Measurements from ENCODE around the gene PSMD10.

PSMD10 gene

DNA sequence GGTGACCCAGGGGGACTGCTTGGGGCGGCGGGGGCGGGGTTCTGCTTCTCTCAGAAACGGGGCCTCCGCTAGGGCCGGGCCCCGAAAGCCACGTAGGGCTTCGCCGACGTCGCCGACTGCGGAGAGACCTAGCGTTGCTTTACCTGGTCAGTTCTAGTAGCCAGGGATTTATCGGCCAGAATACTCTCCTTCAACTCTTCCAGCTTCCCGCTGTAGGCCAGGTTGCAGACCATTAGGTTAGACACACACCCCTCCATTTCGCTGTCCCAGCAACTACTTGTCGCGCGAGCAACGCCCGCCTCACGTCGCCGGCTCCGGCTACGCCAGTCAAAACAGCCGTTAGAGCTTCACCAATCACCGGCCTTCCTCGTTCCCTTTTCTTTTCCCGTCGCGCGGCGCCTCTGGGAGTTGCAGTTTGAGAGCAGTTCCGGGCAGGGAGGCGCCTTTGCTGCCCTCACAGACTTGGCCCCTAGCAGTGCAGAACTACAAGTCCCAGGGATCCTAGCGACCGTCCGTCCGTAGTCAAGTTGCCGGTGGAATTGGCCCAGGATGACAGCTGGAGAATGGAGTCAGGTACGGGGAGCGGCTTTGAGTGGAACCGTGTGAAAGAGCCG is at the start of gene PSMD10, which contains the start of gene ATG4A (continued):
- no peak for TF ChIP-seq OSR2 (tag by site-specific recombination; IDR thresholded peaks at IDR 0.05)
- no peak for TF ChIP-seq ZNF585B (tag by site-specific recombination; IDR thresholded peaks at IDR 0.05)
- TF ChIP-seq, protein P1, sequence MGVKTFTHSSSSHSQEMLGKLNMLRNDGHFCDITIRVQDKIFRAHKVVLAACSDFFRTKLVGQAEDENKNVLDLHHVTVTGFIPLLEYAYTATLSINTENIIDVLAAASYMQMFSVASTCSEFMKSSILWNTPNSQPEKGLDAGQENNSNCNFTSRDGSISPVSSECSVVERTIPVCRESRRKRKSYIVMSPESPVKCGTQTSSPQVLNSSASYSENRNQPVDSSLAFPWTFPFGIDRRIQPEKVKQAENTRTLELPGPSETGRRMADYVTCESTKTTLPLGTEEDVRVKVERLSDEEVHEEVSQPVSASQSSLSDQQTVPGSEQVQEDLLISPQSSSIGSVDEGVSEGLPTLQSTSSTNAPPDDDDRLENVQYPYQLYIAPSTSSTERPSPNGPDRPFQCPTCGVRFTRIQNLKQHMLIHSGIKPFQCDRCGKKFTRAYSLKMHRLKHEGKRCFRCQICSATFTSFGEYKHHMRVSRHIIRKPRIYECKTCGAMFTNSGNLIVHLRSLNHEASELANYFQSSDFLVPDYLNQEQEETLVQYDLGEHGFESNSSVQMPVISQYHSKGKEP (tag by site-specific recombination; IDR thresholded peaks at IDR 0.05), result no peak
- no peak for TF ChIP-seq ZBTB7A (tag by site-specific recombination; IDR thresholded peaks at IDR 0.05; ENCODE audit: low read depth)
- TF ChIP-seq ZNF677 (tag by site-specific recombination; IDR thresholded peaks at IDR 0.05), result no peak
- no peak for TF ChIP-seq ZNF626 (tag by site-specific recombination; IDR thresholded peaks at IDR 0.05)
- TF ChIP-seq SCRT1 (tag by site-specific recombination; IDR thresholded peaks at IDR 0.05; ENCODE audit: borderline replicate concordance), result 0 out of 2 replicates have a peak, but pooled peaks have one; percentile 47
- no peak for TF ChIP-seq ZNF843 (tag by site-specific recombination; IDR thresholded peaks at IDR 0.05)
- peak; percentile 96 for TF ChIP-seq ZXDB (tag by site-specific recombination; IDR thresholded peaks at IDR 0.05)
- no peak for TF ChIP-seq ZNF239 (tag by site-specific recombination; IDR thresholded peaks at IDR 0.05)
- TF ChIP-seq ZSCAN16 (tag by site-specific recombination; IDR thresholded peaks at IDR 0.05), result no peak
- TF ChIP-seq, protein P2, sequence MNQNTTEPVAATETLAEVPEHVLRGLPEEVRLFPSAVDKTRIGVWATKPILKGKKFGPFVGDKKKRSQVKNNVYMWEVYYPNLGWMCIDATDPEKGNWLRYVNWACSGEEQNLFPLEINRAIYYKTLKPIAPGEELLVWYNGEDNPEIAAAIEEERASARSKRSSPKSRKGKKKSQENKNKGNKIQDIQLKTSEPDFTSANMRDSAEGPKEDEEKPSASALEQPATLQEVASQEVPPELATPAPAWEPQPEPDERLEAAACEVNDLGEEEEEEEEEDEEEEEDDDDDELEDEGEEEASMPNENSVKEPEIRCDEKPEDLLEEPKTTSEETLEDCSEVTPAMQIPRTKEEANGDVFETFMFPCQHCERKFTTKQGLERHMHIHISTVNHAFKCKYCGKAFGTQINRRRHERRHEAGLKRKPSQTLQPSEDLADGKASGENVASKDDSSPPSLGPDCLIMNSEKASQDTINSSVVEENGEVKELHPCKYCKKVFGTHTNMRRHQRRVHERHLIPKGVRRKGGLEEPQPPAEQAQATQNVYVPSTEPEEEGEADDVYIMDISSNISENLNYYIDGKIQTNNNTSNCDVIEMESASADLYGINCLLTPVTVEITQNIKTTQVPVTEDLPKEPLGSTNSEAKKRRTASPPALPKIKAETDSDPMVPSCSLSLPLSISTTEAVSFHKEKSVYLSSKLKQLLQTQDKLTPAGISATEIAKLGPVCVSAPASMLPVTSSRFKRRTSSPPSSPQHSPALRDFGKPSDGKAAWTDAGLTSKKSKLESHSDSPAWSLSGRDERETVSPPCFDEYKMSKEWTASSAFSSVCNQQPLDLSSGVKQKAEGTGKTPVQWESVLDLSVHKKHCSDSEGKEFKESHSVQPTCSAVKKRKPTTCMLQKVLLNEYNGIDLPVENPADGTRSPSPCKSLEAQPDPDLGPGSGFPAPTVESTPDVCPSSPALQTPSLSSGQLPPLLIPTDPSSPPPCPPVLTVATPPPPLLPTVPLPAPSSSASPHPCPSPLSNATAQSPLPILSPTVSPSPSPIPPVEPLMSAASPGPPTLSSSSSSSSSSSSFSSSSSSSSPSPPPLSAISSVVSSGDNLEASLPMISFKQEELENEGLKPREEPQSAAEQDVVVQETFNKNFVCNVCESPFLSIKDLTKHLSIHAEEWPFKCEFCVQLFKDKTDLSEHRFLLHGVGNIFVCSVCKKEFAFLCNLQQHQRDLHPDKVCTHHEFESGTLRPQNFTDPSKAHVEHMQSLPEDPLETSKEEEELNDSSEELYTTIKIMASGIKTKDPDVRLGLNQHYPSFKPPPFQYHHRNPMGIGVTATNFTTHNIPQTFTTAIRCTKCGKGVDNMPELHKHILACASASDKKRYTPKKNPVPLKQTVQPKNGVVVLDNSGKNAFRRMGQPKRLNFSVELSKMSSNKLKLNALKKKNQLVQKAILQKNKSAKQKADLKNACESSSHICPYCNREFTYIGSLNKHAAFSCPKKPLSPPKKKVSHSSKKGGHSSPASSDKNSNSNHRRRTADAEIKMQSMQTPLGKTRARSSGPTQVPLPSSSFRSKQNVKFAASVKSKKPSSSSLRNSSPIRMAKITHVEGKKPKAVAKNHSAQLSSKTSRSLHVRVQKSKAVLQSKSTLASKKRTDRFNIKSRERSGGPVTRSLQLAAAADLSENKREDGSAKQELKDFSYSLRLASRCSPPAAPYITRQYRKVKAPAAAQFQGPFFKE (tag by site-specific recombination; IDR thresholded peaks at IDR 0.05; ENCODE audit: borderline replicate concordance), result no peak
- TF ChIP-seq, protein P3, sequence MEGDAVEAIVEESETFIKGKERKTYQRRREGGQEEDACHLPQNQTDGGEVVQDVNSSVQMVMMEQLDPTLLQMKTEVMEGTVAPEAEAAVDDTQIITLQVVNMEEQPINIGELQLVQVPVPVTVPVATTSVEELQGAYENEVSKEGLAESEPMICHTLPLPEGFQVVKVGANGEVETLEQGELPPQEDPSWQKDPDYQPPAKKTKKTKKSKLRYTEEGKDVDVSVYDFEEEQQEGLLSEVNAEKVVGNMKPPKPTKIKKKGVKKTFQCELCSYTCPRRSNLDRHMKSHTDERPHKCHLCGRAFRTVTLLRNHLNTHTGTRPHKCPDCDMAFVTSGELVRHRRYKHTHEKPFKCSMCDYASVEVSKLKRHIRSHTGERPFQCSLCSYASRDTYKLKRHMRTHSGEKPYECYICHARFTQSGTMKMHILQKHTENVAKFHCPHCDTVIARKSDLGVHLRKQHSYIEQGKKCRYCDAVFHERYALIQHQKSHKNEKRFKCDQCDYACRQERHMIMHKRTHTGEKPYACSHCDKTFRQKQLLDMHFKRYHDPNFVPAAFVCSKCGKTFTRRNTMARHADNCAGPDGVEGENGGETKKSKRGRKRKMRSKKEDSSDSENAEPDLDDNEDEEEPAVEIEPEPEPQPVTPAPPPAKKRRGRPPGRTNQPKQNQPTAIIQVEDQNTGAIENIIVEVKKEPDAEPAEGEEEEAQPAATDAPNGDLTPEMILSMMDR (tag by site-specific recombination; IDR thresholded peaks at IDR 0.05), result no peak; the same call in 1 of the 2 replicates
- no peak for TF ChIP-seq RBAK (tag by site-specific recombination; IDR thresholded peaks at IDR 0.05)
- TF ChIP-seq ZNF341 (tag by site-specific recombination; IDR thresholded peaks at IDR 0.05; ENCODE audit: low read depth), result peak; percentile 96
- TF ChIP-seq, protein P4, sequence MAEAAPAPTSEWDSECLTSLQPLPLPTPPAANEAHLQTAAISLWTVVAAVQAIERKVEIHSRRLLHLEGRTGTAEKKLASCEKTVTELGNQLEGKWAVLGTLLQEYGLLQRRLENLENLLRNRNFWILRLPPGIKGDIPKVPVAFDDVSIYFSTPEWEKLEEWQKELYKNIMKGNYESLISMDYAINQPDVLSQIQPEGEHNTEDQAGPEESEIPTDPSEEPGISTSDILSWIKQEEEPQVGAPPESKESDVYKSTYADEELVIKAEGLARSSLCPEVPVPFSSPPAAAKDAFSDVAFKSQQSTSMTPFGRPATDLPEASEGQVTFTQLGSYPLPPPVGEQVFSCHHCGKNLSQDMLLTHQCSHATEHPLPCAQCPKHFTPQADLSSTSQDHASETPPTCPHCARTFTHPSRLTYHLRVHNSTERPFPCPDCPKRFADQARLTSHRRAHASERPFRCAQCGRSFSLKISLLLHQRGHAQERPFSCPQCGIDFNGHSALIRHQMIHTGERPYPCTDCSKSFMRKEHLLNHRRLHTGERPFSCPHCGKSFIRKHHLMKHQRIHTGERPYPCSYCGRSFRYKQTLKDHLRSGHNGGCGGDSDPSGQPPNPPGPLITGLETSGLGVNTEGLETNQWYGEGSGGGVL (tag by site-specific recombination; IDR thresholded peaks at IDR 0.05), result no peak
- no peak for TF ChIP-seq ZNF302 (tag by site-specific recombination; IDR thresholded peaks at IDR 0.05; ENCODE audit: low read depth)
- no peak for TF ChIP-seq ZNF571 (tag by site-specific recombination; IDR thresholded peaks at IDR 0.05)
- no peak for TF ChIP-seq ZNF670 (tag by site-specific recombination; IDR thresholded peaks at IDR 0.05; ENCODE audit: low read depth)
- no peak for TF ChIP-seq ZNF558 (tag by site-specific recombination; IDR thresholded peaks at IDR 0.05)
- no peak for TF ChIP-seq ZNF658 (tag by site-specific recombination; IDR thresholded peaks at IDR 0.05)
- TF ChIP-seq ZBTB20 (tag by site-specific recombination; IDR thresholded peaks at IDR 0.05), result peak; percentile 87; the same call in 1 of the 2 replicates
- no peak for TF ChIP-seq KLF1 (tag by site-specific recombination; IDR thresholded peaks at IDR 0.05)
- TF ChIP-seq, protein P5, sequence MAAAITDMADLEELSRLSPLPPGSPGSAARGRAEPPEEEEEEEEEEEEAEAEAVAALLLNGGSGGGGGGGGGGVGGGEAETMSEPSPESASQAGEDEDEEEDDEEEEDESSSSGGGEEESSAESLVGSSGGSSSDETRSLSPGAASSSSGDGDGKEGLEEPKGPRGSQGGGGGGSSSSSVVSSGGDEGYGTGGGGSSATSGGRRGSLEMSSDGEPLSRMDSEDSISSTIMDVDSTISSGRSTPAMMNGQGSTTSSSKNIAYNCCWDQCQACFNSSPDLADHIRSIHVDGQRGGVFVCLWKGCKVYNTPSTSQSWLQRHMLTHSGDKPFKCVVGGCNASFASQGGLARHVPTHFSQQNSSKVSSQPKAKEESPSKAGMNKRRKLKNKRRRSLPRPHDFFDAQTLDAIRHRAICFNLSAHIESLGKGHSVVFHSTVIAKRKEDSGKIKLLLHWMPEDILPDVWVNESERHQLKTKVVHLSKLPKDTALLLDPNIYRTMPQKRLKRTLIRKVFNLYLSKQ (tag by site-specific recombination; IDR thresholded peaks at IDR 0.05; ENCODE audit: borderline replicate concordance), result no peak
- TF ChIP-seq ZNF791 (tag by site-specific recombination; IDR thresholded peaks at IDR 0.05), result no peak
- TF ChIP-seq ZNF311 (tag by site-specific recombination; IDR thresholded peaks at IDR 0.05; ENCODE audit: borderline replicate concordance), result no peak
- TF ChIP-seq GLI2 (tag by site-specific recombination; IDR thresholded peaks at IDR 0.05; ENCODE audit: borderline replicate concordance, low read depth), result no peak
- peak; percentile 42; the same call in 1 of the 2 replicates for TF ChIP-seq KLF7 (tag by site-specific recombination; IDR thresholded peaks at IDR 0.05; ENCODE audit: borderline replicate concordance)

Measured in HEK293 (cell line).